ENCODE results near the gene OR4M2.
"Not testable (repeated sequence)": the region's sequence is repeated elsewhere in the genome, so short reads cannot be mapped to it uniquely, and the experiment has no call there.

- TF ChIP-seq CTCF (IDR thresholded peaks at IDR 0.05); ZFX (IDR thresholded peaks at IDR 0.05; ENCODE audit: borderline replicate concordance): not testable (repeated sequence)
Observed at GRCh38 chr15:22069267-22069666, 11.1 kb upstream of the OR4M2 start.
